NCI-H345 treated with DMSO at 0.1 percent for 48 hours (cell line): ENCODE data around the gene KRT81.
"Not testable (repeated sequence)": the region's sequence is repeated elsewhere in the genome, so short reads cannot be mapped to it uniquely, and the experiment has no call there.

Experiments used
- DNase-seq: peaks from one replicate; lab custom pipeline; 2025; ENCODE audit not compliant: unreplicated experiment; lab: John Stamatoyannopoulos, UW

Gene KRT81

DNA sequence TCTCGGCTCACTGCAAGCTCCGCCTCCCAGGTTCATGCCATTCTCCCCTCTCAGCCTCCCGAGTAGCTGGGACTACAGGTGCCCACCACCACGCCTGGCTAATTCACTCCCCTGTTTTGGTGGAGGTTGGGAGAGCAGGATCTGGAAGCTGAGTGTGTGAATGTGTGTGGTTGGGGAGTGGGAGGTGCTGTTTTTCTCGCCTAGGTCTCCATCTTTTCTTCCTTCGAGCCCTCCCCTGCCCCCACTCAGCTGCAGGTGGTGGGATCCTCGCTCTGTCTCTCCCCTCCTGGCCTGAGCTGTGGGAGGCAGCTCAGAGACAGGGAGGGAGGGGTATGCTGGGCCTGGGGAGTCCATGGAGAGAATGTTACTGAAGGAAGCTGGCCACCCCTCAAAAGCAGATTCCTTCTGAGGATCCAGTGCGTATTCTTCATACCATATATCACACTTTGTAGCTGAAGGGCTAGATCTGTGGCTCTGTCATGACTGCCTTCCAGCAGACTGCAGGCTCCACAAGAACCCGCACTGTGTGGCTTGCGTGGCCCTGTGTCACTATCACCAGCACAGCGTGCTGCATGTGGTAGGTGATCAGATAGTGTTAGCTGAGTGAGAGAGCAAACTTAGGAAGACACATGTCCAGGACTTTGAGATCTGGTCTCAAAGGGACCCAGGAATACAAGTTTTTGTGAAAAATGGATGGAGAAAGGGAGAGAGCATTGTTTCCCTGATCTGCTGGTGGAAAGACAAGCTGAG is 27.1 kb upstream of the KRT81 start:
- DNase-seq = no peak

DNA sequence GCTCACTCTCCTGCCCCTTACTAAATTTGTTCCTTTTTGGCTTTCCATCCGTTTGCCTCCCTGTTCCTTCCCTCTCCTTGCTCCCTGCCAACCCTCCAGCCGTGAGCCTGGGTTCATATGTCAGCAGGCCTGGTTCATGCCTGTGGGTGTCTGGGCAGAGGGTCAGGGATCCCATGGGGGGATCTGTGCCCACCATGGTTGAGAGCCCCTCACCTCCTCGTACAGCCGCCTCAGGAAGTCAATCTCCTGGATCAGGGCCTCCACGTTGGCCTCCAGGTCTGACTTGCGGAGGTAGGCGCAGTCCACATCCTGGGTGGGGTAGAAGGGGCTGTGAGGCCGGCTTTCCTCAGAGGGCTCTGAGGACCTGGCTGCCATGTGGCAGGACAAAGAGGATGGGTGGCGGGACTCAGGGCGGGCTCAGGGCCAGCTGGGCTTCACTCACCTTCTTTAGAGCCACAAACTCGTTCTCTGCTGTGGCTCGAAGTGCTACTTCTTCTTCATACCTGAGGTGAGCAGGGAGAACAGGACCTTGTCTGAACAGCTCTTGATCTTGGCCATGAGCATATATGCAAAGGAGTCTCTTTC is 26.2 kb upstream of the KRT81 start:
- no peak for DNase-seq

DNA sequence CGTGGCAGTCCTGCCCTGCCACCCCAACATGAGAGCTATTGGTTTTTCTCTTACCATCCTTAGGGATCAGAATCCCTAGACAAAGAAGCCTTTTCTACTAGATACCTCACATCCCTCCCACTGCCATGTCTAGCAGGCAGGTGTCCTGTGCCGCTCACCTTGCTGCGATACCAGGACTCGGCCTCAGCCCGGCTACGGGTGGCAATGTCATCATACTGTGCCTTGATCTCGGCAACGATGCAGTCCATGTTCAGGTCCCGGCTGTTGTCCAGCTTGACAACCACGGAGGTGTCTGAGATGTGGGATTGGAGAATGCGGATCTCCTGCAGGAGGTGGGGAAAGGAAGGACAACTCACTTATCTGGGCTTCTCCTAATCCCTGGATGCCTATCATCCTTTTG is 25.4 kb upstream of the KRT81 start:
- DNase-seq = no peak

- DNase-seq = no peak
Measured at GRCh38 chr12:52316290-52316689, 25.0 kb upstream of the KRT81 start.

DNA sequence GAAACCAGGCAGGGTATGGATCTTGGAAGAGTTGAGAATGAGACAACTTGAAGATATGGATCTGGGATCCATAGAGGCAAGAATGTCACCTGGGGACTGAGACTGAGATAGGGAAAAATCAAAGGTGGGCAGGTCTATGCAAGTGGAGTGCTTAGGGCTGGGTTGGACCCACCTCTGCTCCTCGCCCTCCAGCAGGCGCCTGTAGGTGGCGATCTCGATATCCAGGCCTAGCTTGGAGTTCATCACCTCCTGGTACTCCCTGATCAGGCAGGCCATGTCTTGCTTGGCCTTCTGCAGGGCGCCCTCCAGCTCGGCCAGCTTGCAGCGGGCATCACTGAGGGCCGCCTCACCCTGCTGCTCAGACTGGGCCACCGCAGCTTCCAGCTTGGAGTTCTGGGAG is 24.4 kb upstream of the KRT81 start:
- not testable (repeated sequence) for DNase-seq

- DNase-seq = no peak
Measured at GRCh38 chr12:52314511-52314910, 23.2 kb upstream of the KRT81 start.

DNA sequence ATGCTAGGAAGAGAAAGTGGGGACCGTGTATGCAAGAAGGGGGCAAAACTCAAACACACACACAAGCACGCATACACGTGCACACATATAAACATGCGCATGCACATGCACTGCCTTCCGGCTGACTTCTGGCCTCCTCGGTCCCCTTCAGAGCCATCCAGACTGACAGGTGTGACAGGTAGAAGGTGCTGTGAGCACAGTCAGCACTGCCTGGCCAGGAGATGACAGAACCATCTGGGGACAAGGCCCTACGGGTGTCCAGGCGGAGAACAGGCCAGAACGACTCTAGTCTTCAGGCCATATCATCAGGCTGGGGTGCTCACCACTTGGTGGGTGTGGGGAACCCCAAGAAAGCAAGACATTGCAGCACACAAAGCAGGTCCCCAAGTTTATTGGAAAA is 22.6 kb upstream of the KRT81 start:
- no peak for DNase-seq

DNA sequence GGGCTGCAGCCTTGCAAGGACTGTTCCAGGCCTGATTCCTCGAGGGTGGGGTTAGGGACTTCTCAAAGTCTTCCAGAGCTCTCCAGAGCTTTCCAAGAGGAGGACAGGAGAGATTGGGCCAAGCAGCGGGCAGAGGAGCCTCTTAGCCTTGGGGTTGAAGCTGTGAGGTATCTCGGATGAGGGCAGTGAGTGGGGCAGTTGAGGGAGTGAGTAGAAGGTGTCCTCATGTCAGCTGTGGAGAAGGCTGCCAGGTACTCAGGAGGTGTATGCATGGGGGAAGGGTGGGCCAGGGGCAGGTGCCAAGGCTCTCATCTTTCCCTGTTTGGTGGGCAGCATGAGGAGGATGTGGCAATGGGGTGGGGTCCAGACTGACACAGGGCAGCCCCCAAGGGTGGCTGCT is 22.1 kb upstream of the KRT81 start:
- no peak for DNase-seq

GRCh38 chr12:52312086-52312485 is 20.8 kb upstream of the KRT81 start:
- no peak for DNase-seq

DNA sequence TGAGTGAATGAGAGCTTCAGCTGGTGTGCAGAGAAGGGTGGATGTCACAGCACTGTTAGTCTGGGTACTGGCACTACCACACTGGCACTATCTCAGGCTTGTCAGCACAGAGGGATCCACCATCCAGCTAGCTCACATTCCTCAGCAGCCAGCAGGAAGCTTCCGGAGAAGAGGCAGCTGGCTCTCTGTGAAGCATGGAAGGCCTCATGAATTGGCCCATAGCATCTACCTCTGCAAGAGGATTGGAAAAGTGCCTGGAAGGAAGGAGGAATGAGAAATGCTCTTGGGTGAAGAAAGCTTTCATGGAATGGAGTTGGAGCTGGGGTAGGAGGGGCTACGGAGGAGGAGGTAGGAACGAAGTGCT is 19.9 kb upstream of the KRT81 start:
- DNase-seq = peak; percentile 40

DNA sequence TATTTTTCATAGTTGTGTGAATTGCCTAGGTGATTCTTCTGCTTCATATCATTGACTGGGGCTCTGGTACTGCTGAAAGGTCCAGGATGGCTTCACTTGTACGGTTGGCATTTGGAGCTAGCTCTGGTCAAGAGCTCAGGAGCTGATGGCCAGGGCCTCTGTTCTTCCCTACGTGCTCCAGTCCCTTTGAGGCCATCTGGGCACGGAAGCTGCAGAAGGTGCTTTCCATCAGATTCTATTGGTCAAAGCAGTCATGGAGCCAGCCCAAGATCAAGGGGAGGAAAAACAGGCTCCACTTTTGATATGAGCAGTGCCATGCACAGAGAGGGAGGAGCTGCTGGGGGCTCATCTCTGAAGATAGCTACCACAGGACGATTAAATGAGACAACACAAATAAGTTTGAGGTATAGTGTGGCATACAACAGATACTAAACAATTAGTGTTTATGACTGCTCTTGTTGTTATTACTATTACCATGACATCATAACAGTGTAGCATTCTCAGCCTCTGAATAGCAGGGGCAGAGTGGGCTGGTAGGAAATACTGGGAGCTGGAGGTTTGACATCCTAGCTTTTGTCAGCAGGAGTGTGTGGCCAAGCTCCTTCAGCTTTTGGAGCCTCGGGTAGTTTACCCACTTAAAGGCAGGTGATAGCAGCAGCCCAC is 19.4 kb upstream of the KRT81 start:
- no peak for DNase-seq

DNA sequence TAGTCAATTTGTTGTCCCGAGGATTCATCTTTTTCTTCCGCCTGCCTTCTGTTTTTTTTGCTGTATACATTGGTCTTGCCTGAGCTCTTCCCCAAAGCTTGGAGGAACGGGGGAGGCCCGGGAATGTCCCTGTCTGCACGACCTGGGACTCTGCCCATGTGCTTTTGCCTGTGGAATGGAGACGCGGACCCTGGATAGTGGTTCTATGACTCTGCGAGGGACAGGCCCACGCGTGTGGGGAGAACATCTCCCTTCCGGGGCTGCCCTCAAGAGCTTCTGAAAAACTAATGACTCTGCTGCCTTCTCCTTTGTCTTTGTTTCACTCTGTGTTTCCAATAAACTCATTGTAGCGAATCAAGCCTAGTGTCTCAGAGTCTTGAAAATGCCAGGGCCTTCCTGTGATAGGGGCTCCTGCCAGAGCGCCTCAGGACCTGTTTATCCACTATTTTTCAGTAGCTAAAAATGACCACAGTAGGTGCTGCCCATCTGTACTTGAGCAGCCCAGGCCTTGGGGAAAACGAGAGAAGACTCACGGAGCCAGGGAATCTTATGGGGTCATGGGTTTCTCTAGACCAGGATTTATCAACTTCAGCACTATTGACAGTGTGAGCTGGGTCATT is 17.6 kb upstream of the KRT81 start:
- DNase-seq = no peak

GRCh38 chr12:52307836-52308805 is 16.8 kb upstream of the KRT81 start:
- peak; percentile 37 for DNase-seq

DNA sequence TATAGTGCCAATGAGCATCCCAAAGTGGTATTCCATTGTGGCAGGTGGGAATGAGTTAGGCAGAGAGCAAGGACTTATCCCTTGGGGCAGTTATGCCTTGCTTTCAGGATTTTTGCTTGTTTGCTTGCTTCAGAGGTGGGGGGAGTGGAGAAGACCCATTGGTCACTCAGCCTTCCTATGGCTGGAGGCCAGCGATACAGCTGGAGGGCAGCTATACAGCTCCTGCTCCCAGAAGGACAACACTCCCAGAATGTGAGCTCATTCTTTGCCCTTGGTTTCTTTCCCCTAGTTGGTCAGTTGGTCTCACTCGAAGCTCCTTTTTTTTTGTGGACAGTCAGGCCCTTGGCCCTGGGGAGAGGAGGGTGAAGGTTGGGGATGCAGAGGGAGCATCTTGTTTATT is 15.4 kb upstream of the KRT81 start:
- no peak for DNase-seq

- no peak for DNase-seq
Measured at GRCh38 chr12:52305921-52306705, 14.8 kb upstream of the KRT81 start.

- not testable (repeated sequence) for DNase-seq
Measured at GRCh38 chr12:52304941-52305411, 13.6 kb upstream of the KRT81 start.

GRCh38 chr12:52302242-52302914 is 11.0 kb upstream of the KRT81 start:
- not testable (repeated sequence) for DNase-seq

- not testable (repeated sequence) for DNase-seq
Measured at GRCh38 chr12:52301721-52302120, 10.4 kb upstream of the KRT81 start.
